DND-41 (cell line): ENCODE results near the gene PIAS1.

Experiments
- ATAC-seq: fragments of 200-7000 bp; cut with Tn5 transposase; 3 replicates; pipeline ENCODE4 v1.9.1; 2021; ENCODE audit warnings: low read depth; ENCODE audit not compliant: insufficient read depth
- DNase-seq: peaks from one replicate; pipeline ENCODE4 v3.0.0-alpha.2; 2020
- H2AFZ ChIP-seq: 2 replicates; pipeline ENCODE4 v1.6.0; 2012; ENCODE audit warnings: low read depth, low read length
- H3K27ac ChIP-seq: 2 replicates; pipeline ENCODE4 v1.5.1; 2012; ENCODE audit warnings: low read length, inconsistent platforms
- H3K27me3 ChIP-seq: fragments of 200-600 bp; sonication (generic); 2 replicates; pipeline ENCODE4 v1.6.0; 2012; ENCODE audit warnings: low read length, mild to moderate bottlenecking, inconsistent platforms; ENCODE audit not compliant: insufficient read depth, poor library complexity
- H3K36me3 ChIP-seq: 2 replicates; pipeline ENCODE4 v1.5.1; 2012; ENCODE audit warnings: low read length, inconsistent platforms; ENCODE audit not compliant: insufficient read depth
- H3K4me1 ChIP-seq: 2 replicates; pipeline ENCODE4 v1.5.1; 2012; ENCODE audit warnings: mild to moderate bottlenecking, low read length; ENCODE audit not compliant: insufficient read depth
- H3K4me2 ChIP-seq: 2 replicates; pipeline ENCODE4 v1.6.0; 2012; ENCODE audit warnings: mild to moderate bottlenecking, moderate library complexity, low read length, inconsistent platforms; ENCODE audit not compliant: insufficient read depth
- H3K4me3 ChIP-seq, 2 experiments: fragments of 200-600 bp in 1 of 2; shearing (Covaris generic) in 1 of 2; 2 replicates each; pipeline ENCODE4 v1.5.1; 2012 to 2016; ENCODE audit warnings: inconsistent platforms in 2 of 2, low read length in 2 of 2, mild to moderate bottlenecking in 2 of 2, low read depth in 1 of 2, moderate library complexity in 1 of 2
- H3K79me2 ChIP-seq: 2 replicates; pipeline ENCODE4 v1.6.0; 2012; ENCODE audit warnings: low read length, inconsistent platforms; ENCODE audit not compliant: insufficient read depth
- H3K9ac ChIP-seq: 2 replicates; pipeline ENCODE4 v1.6.0; 2012; ENCODE audit warnings: low read depth, mild to moderate bottlenecking, inconsistent platforms, low read length, moderate library complexity
- H3K9me3 ChIP-seq: 2 replicates; pipeline ENCODE4 v1.5.1; 2012; ENCODE audit warnings: low read length, moderate library complexity, mild to moderate bottlenecking, inconsistent platforms; ENCODE audit not compliant: insufficient read depth, severe bottlenecking
- H4K20me1 ChIP-seq: 2 replicates; pipeline ENCODE4 v1.6.0; 2012; ENCODE audit warnings: low read length; ENCODE audit not compliant: insufficient read depth
- CTCF ChIP-seq: IDR thresholded peaks from 2 replicates; pipeline ENCODE4 v1.5.1; 2012; ENCODE audit warnings: borderline replicate concordance, low read length, moderate library complexity, mild to moderate bottlenecking; ENCODE audit not compliant: poor library complexity, severe bottlenecking; ENCODE audit errors: extremely low read depth
- EZH2 ChIP-seq: IDR thresholded peaks from 3 replicates; pipeline ENCODE4 v1.6.1; 2012; ENCODE audit warnings: borderline replicate concordance, low read depth, mild to moderate bottlenecking, moderate library complexity, low read length, inconsistent platforms; ENCODE audit not compliant: severe bottlenecking

Gene PIAS1

GRCh38 chr15:68028137-68028887, 25.8 kb upstream of the PIAS1 start:
- Histone ChIP-seq H3K4me1 (no peaks in the 10 kb centered on the region), H3K79me2 (no peaks in the 10 kb centered on the region), H3K4me3 (no peak overlapping the region), H3K36me3 (no peaks in the 10 kb centered on the region), H3K9ac (no peak overlapping the region), H4K20me1 (no peaks in the 10 kb centered on the region), H3K4me2 (no peak overlapping the region), H2AFZ (no peak overlapping the region), H3K27ac (no peak overlapping the region), H3K9me3 (no peaks in the 10 kb centered on the region), H3K27me3 (no peaks in the 10 kb centered on the region)
- TF ChIP-seq EZH2 (no peak), CTCF (no peak)
- ATAC-seq (no peak), DNase-seq (no peak)

GRCh38 chr15:68028888-68029207, 25.3 kb upstream of the PIAS1 start:
- no peak overlapping the region for H3K4me2 ChIP-seq
- H3K36me3 ChIP-seq: no peaks in the 10 kb centered on the region
- no peak for TF ChIP-seq CTCF
- TF ChIP-seq EZH2: no peak
- no peaks in the 10 kb centered on the region for H3K27me3 ChIP-seq
- no peak overlapping the region for H3K9ac ChIP-seq
- no peaks in the 10 kb centered on the region for H4K20me1 ChIP-seq
- H3K79me2 ChIP-seq: no peaks in the 10 kb centered on the region
- H3K4me3 ChIP-seq: no peak overlapping the region
- no peak overlapping the region for H3K27ac ChIP-seq
- H3K9me3 ChIP-seq: no peaks in the 10 kb centered on the region
- no peak for ATAC-seq
- DNase-seq: no peak
- H3K4me1 ChIP-seq: no peaks in the 10 kb centered on the region
- no peak overlapping the region for H2AFZ ChIP-seq

- Histone ChIP-seq H3K36me3 (no peaks in the 10 kb centered on the region), H4K20me1 (no peaks in the 10 kb centered on the region), H3K9ac (no peak overlapping the region), H3K4me3 (no peak overlapping the region), H3K9me3 (no peaks in the 10 kb centered on the region), H3K79me2 (no peaks in the 10 kb centered on the region), H3K27ac (no peak overlapping the region), H3K27me3 (no peaks in the 10 kb centered on the region), H2AFZ (no peak overlapping the region), H3K4me2 (no peak overlapping the region), H3K4me1 (no peaks in the 10 kb centered on the region)
- ATAC-seq: no peak
- TF ChIP-seq EZH2 (no peak), CTCF (no peak)
- no peak for DNase-seq
Measured at GRCh38 chr15:68029959-68030358, 24.2 kb upstream of the PIAS1 start.
